ENCODE results near the gene MACROH2A2. TPM values are rescaled to one million over a fixed set of nuclear protein-coding genes. Genes with fewer than 3 reads are reported as not detected.
"Not testable (repeated sequence)": the region's sequence is repeated elsewhere in the genome, so short reads cannot be mapped to it uniquely, and the experiment has no call there.

The MACROH2A2 gene
- total and polyA plus RNA-seq, 8 donors = 6.7 to 19.3 (median 9.8) TPM

- H3K27me3 ChIP-seq = no peaks in the 10 kb centered on the region
- no peaks in the 10 kb centered on the region for H3K4me1 ChIP-seq
- peaks cover 32 to 72% (median 65%) of the 10 kb centered on the region in 4 donors for H3K36me3 ChIP-seq
- DNase-seq = no peak
- no peak for TF ChIP-seq CTCF (IDR thresholded peaks at IDR 0.05)
- WGBS, 5 donors = 86 to 92% (median 89%) methylated on average over 6 of the region's 6 CpGs
- no peak overlapping the region for H3K27ac ChIP-seq
- no peak overlapping the region for H3K4me3 ChIP-seq
- H3K9me3 ChIP-seq = no peaks in the 10 kb centered on the region
- intact Hi-C loops (cut with DNase I; ENCODE audit: low total_unique reads) = no loop called here
Measured at GRCh38 chr10:70120417-70120816, 67.8 kb downstream of the MACROH2A2 start.

GRCh38 chr10:70121281-70121949, 68.8 kb downstream of the MACROH2A2 start:
- 89 to 95% (median 94%) methylated on average over 11 of the region's 11 CpGs for WGBS, 5 donors
- intact Hi-C loops (cut with DNase I; ENCODE audit: low total_unique reads) = no loop called here
- H3K27me3 ChIP-seq = no peaks in the 10 kb centered on the region
- H3K9me3 ChIP-seq = no peaks in the 10 kb centered on the region
- H3K4me1 ChIP-seq = no peaks in the 10 kb centered on the region
- TF ChIP-seq CTCF (IDR thresholded peaks at IDR 0.05) (no peak), POLR2AphosphoS5 (IDR thresholded peaks at IDR 0.05) (no peak), POLR2A (IDR thresholded peaks at IDR 0.05) (no peak), EP300 (IDR thresholded peaks at IDR 0.05) (no peak)
- DNase-seq = no peak
- no peak overlapping the region for H3K4me3 ChIP-seq
- H3K36me3 ChIP-seq = peaks cover 32 to 68% (median 65%) of the 10 kb centered on the region in 4 donors
- H3K27ac ChIP-seq = no peak overlapping the region

- WGBS, 5 donors = 90 to 97% (median 95%) methylated on average over 5 of the region's 5 CpGs
- Histone ChIP-seq H3K4me3 (no peak overlapping the region), H3K27me3 (no peaks in the 10 kb centered on the region), H3K9me3 (no peaks in the 10 kb centered on the region), H3K4me1 (no peaks in the 10 kb centered on the region), H3K36me3 (peaks cover 24 to 65% (median 56%) of the 10 kb centered on the region in 4 donors), H3K27ac (no peak overlapping the region)
- no peak for DNase-seq
- intact Hi-C loops (cut with DNase I; ENCODE audit: low total_unique reads) = no loop called here
- no peak for TF ChIP-seq POLR2AphosphoS5 (IDR thresholded peaks at IDR 0.05)
- no peak for TF ChIP-seq EP300 (IDR thresholded peaks at IDR 0.05)
- TF ChIP-seq CTCF (IDR thresholded peaks at IDR 0.05) = no peak
- no peak for TF ChIP-seq POLR2A (IDR thresholded peaks at IDR 0.05)
Measured at GRCh38 chr10:70122742-70123141, 70.1 kb downstream of the MACROH2A2 start.

- H3K4me1 ChIP-seq; intact Hi-C loops (cut with DNase I; ENCODE audit: low total_unique reads); DNase-seq; H3K27ac ChIP-seq; H3K27me3 ChIP-seq; H3K9me3 ChIP-seq; H3K4me3 ChIP-seq: not testable (repeated sequence)
- H3K36me3 ChIP-seq = peaks cover 20 to 65% (median 56%) of the 10 kb centered on the region in 4 donors
- WGBS, 5 donors = 90 to 98% (median 95%) methylated on average over 7 to 9 of the region's 9 CpGs
Measured at GRCh38 chr10:70123166-70123565, 70.5 kb downstream of the MACROH2A2 start.

GRCh38 chr10:70123817-70124216, 71.2 kb downstream of the MACROH2A2 start:
- intact Hi-C loops (cut with DNase I; ENCODE audit: low total_unique reads) = no loop called here
- H3K27me3 ChIP-seq = no peaks in the 10 kb centered on the region
- H3K9me3 ChIP-seq = no peaks in the 10 kb centered on the region
- no peak for DNase-seq
- H3K27ac ChIP-seq = no peak overlapping the region
- H3K4me3 ChIP-seq = no peak overlapping the region
- H3K4me1 ChIP-seq = no peaks in the 10 kb centered on the region
- no peak for TF ChIP-seq POLR2AphosphoS5 (IDR thresholded peaks at IDR 0.05)
- no peak for TF ChIP-seq EP300 (IDR thresholded peaks at IDR 0.05)
- no peak for TF ChIP-seq POLR2A (IDR thresholded peaks at IDR 0.05)
- no peak for TF ChIP-seq CTCF (IDR thresholded peaks at IDR 0.05)
- peaks cover 14 to 64% (median 54%) of the 10 kb centered on the region in 4 donors for H3K36me3 ChIP-seq
- WGBS, 5 donors = 92 to 95% (median 93%) methylated on average over 6 to 10 of the region's 10 CpGs
